ENCODE measurements around the gene GYS2.

- TF ChIP-seq POLR2A (IDR thresholded peaks at IDR 0.05; ENCODE audit: low read length), result no peak
- TF ChIP-seq GATA1 (IDR thresholded peaks at IDR 0.05; ENCODE audit: low read depth, low read length), result no peak
Measured at GRCh38 chr12:21521541-21521940, 83.1 kb downstream of the GYS2 start.
